HepG2 (cell line): ENCODE measurements around the gene ANKS1B. TPM values are rescaled to one million over a fixed set of nuclear protein-coding genes. Genes with fewer than 3 reads are reported as not detected.

ENCODE experiments used
- ATAC-seq: fragments of 200-7000 bp; cut with Tn5 transposase; 3 replicates; pipeline ENCODE4 v1.9.1; 2020; ENCODE audit warnings: mild to moderate bottlenecking, moderate library complexity
- BruUV-seq: library from RNA; stranded (reverse); fragments of 400-500 nt; replicated peaks from 2 replicates; lab custom pipeline; 2021; lab: Mats Ljungman, UMichigan
- CTCF ChIA-PET: fragments of 300-600 bp; formaldehyde crosslinking; extraction: SDS; loops from one replicate; lab custom pipeline; 2021; ENCODE audit warnings: low total read pairs, inconsistent platforms, low intra/inter-chr PET ratio; lab: Yijun Ruan, JAX
- POLR2A ChIA-PET: fragments of 350-600 bp; sonication (Branson Sonifier 250); formaldehyde crosslinking; loops from one replicate; lab custom pipeline; 2020; ENCODE audit warnings: antibody characterized with exemption, inconsistent platforms; lab: Yijun Ruan, JAX
- DNase-seq: peaks from one replicate; pipeline ENCODE4 v3.0.0-alpha.2; 2015; ENCODE audit warnings: low spot score
- FAIRE-seq: peaks from 3 replicates; lab custom pipeline; 2011; peaks lifted over from hg19 to GRCh38; lab: Jason Lieb, UNC
- H2AFZ ChIP-seq: one replicate; pipeline ENCODE4 v1.6.1; 2011; ENCODE audit warnings: low read length, inconsistent platforms
- H3K27ac ChIP-seq: fragments of 300-600 bp; 3 replicates; pipeline ENCODE4 v1.8.0; 2011; ENCODE audit warnings: mixed run types, mild to moderate bottlenecking, mixed read lengths, low read length, inconsistent platforms; ENCODE audit not compliant: insufficient read depth; ENCODE audit errors: extremely low read length
- H3K27me3 ChIP-seq, 2 experiments: fragments of 200-600 bp in 1 of 2; 2 replicates in 1 of 2; 3 replicates in 1 of 2; pipeline versions ENCODE4 v1.6.0 to v1.8.0; 2011; ENCODE audit warnings: low read length in 2 of 2, mild to moderate bottlenecking in 2 of 2, moderate library complexity in 2 of 2, inconsistent platforms in 1 of 2; ENCODE audit not compliant: insufficient read depth in 2 of 2, control insufficient read depth in 1 of 2
- H3K36me3 ChIP-seq, 2 experiments: fragments of 200-600 bp in 1 of 2; replicated peaks in 1 of 2; 2 replicates in 1 of 2; 3 replicates in 1 of 2; pipeline versions ENCODE4 v1.5.1 to v1.8.0; 2011; ENCODE audit warnings: low read length in 2 of 2, inconsistent platforms in 1 of 2; ENCODE audit not compliant: insufficient read depth in 2 of 2, control insufficient read depth in 1 of 2
- H3K4me1 ChIP-seq: 2 replicates; pipeline ENCODE4 v1.5.1; 2012; ENCODE audit warnings: low read length, inconsistent platforms; ENCODE audit not compliant: insufficient read depth
- H3K4me2 ChIP-seq: 2 replicates; pipeline ENCODE4 v1.6.0; 2011; ENCODE audit warnings: low read depth, low read length, inconsistent platforms
- H3K4me3 ChIP-seq, 3 experiments: fragments of 200-600 bp in 1 of 3; sonication (generic), shearing (Covaris generic) in 1 of 3; replicated peaks in 1 of 3; 2 replicates each; pipeline ENCODE4 v1.5.1; 2011 to 2016; ENCODE audit warnings: low read length in 3 of 3, inconsistent platforms in 2 of 3, low read depth in 2 of 3, mild to moderate bottlenecking in 2 of 3, control low read depth in 1 of 3, mixed read lengths in 1 of 3; ENCODE audit not compliant: insufficient read depth in 1 of 3
- H3K79me2 ChIP-seq: one replicate; pipeline ENCODE4 v1.6.1; 2011; ENCODE audit warnings: low read length, inconsistent platforms; ENCODE audit not compliant: insufficient read depth
- H3K9ac ChIP-seq: 2 replicates; pipeline ENCODE4 v1.6.0; 2011; ENCODE audit warnings: mild to moderate bottlenecking, low read depth, low read length, inconsistent platforms; ENCODE audit not compliant: insufficient read depth
- H3K9me3 ChIP-seq: 2 replicates; pipeline ENCODE4 v1.5.1; 2012; ENCODE audit warnings: mild to moderate bottlenecking, low read length
- H4K20me1 ChIP-seq: 2 replicates; pipeline ENCODE4 v1.6.0; 2011; ENCODE audit warnings: inconsistent platforms, mild to moderate bottlenecking, low read length, moderate library complexity; ENCODE audit not compliant: insufficient read depth
- ARID4A ChIP-seq: sonication (generic); formaldehyde crosslinking; IDR thresholded peaks from 2 replicates; pipeline ENCODE4 v1.5.0; 2020; ENCODE audit warnings: mild to moderate bottlenecking, missing genetic modification reagents, borderline replicate concordance
- CREB3 ChIP-seq: sonication (generic); formaldehyde crosslinking; IDR thresholded peaks from 2 replicates; pipeline ENCODE4 v1.5.0; 2020; ENCODE audit warnings: missing genetic modification reagents
- GATA4 ChIP-seq: sonication (generic); IDR thresholded peaks from 2 replicates; pipeline ENCODE4 v1.6.1; 2016; ENCODE audit warnings: antibody characterized with exemption, low read depth, borderline replicate concordance
- GATAD1 ChIP-seq: IDR thresholded peaks from 2 replicates; pipeline ENCODE4 v1.6.1; 2016; ENCODE audit warnings: missing genetic modification reagents, missing compliant biosample characterization
- KAT7 ChIP-seq: IDR thresholded peaks from 2 replicates; pipeline ENCODE4 v1.6.1; 2018; ENCODE audit warnings: borderline replicate concordance, missing compliant biosample characterization
- MTERF4 ChIP-seq: sonication (generic); formaldehyde crosslinking; IDR thresholded peaks from 2 replicates; pipeline ENCODE4 v1.8.0; 2023; ENCODE audit warnings: mild to moderate bottlenecking, missing genetic modification reagents
- RERE ChIP-seq: IDR thresholded peaks from 2 replicates; pipeline ENCODE4 v1.6.1; 2016; ENCODE audit warnings: low read depth, missing genetic modification reagents, missing compliant biosample characterization
- RXRA ChIP-seq: sonication (generic); formaldehyde crosslinking; IDR thresholded peaks from 2 replicates; pipeline ENCODE4 v1.5.1; 2020; ENCODE audit warnings: missing genetic modification reagents
- SALL1 ChIP-seq: sonication (generic); formaldehyde crosslinking; IDR thresholded peaks from 2 replicates; pipeline ENCODE4 v1.8.0; 2022; ENCODE audit warnings: mild to moderate bottlenecking, missing genetic modification reagents
- ZFX ChIP-seq: sonication (generic); formaldehyde crosslinking; IDR thresholded peaks from 2 replicates; pipeline ENCODE4 v1.4.0; 2020; ENCODE audit warnings: mild to moderate bottlenecking, low read depth, missing genetic modification reagents, moderate library complexity
- ZFYVE20 ChIP-seq: sonication (generic); formaldehyde crosslinking; IDR thresholded peaks from 2 replicates; pipeline ENCODE4 v1.8.0; 2023; ENCODE audit warnings: low read depth, mild to moderate bottlenecking, moderate library complexity, missing genetic modification reagents, borderline replicate concordance
- WGBS: methylation state at CpG from one replicate; pipeline ENCODE4 v1.1.6; 2017; ENCODE audit warnings: low lambda C conversion rate; 5-methylcytosine and 5-hydroxymethylcytosine counted together
- in situ Hi-C: cut with HindIII; loops from 2 replicates; pipeline ENCODE4 v1.10.0; 2017; ENCODE audit warnings: low pct_unique_long_range_greater_than_20kb; ENCODE audit not compliant: extremely low pct_ligation_motif_present
- intact Hi-C: fragments of 100-400 bp; cut with micrococcal nuclease; formaldehyde crosslinking; loops from one replicate; pipeline ENCODE4 v1.10.0; 2022; ENCODE audit not compliant: unreplicated experiment
- polyA plus RNA-seq, 8 experiments: library from polyadenylated mRNA; depleted of rRNA in 3 of 8; stranded (reverse) in 7 of 8; unstranded in 1 of 8; fragments of >200 nt; fragmentation: Illumina TruSeq in 4 of 8; extraction: Trizol in 4 of 8; gene quantifications; 2 replicates each; pipeline versions ENCODE4 v1.2.1 to v1.2.3, GENCODE V29; 2011 to 2016; ENCODE audit warnings: low read depth in 4 of 8, missing spikeins in 1 of 8, mixed read lengths in 1 of 8; ENCODE audit not compliant: insufficient read depth in 1 of 8
- total RNA-seq, 5 experiments: library from RNA; depleted of rRNA; stranded (reverse); fragments of >200 nt; fragmentation: Illumina TruSeq; extraction: Trizol; gene quantifications; 2 replicates each; pipeline ENCODE4 v1.2.3, GENCODE V29; 2016; ENCODE audit warnings: low read depth in 1 of 5

The ANKS1B gene
- total and polyA plus RNA-seq, 2 of the 13 experiments (the other 11 are each of a cell fraction or from before 2014, with no cell fraction given), result 0.15 TPM; not detected in 1

- H3K4me2 ChIP-seq, result no peak overlapping the region
- no peaks in the 10 kb centered on the region for H4K20me1 ChIP-seq
- in situ Hi-C loops (no loop called here), intact Hi-C loops (no loop called here)
- no peak overlapping the region for H3K9ac ChIP-seq
- H3K27ac ChIP-seq, result no peak overlapping the region
- 15% methylated on average over 6 of the region's 6 CpGs for WGBS
- H3K79me2 ChIP-seq, result no peaks in the 10 kb centered on the region
- no peaks in the 10 kb centered on the region for H3K4me1 ChIP-seq
- no peaks in the 10 kb centered on the region; a peak in 1 of 5 replicates for H3K27me3 ChIP-seq
- ChIA-PET POLR2A (no interaction called here), CTCF (no interaction called here)
- no peaks in the 10 kb centered on the region for H3K36me3 ChIP-seq
- DNase-seq, result no peak
- no TSS peak for BruUV-seq
- no peak overlapping the region for H2AFZ ChIP-seq
- H3K9me3 ChIP-seq, result no peaks in the 10 kb centered on the region
- FAIRE-seq, result no peak
- H3K4me3 ChIP-seq, result no peak overlapping the region
- no peak for ATAC-seq
- no peak for TF ChIP-seq SALL1 (CRISPR knock-in tag)
- no peak for TF ChIP-seq GATAD1 (CRISPR knock-in tag)
- no peak for TF ChIP-seq ZFX (CRISPR knock-in tag)
- TF ChIP-seq ARID4A (CRISPR knock-in tag), result no peak
- TF ChIP-seq ZFYVE20 (CRISPR knock-in tag), result no peak
- no peak for TF ChIP-seq CREB3 (CRISPR knock-in tag)
- no peak for TF ChIP-seq GATA4
- TF ChIP-seq RERE (CRISPR knock-in tag), result no peak
- no peak for TF ChIP-seq MTERF4 (CRISPR knock-in tag)
- TF ChIP-seq RXRA (CRISPR knock-in tag), result no peak
- TF ChIP-seq KAT7, result no peak
Observed at GRCh38 chr12:98803468-98804209, 1181.1 kb downstream of the ANKS1B start.
